H1 (cell line): ENCODE measurements around the gene PDE4B. TPM values are rescaled to one million over a fixed set of nuclear protein-coding genes. Genes with fewer than 3 reads are reported as not detected.

Experiments
- CTCF ChIA-PET: fragments of 300-600 bp; sonication (Branson Sonifier 250); formaldehyde crosslinking; loops from one replicate; lab custom pipeline; 2021; ENCODE audit not compliant: partially characterized antibody; lab: Charles Lee
- POLR2A ChIA-PET: fragments of 300-600 bp; sonication (Branson Sonifier 250); formaldehyde crosslinking; loops from one replicate; lab custom pipeline; 2021; ENCODE audit warnings: inconsistent platforms; ENCODE audit not compliant: partially characterized antibody; lab: Charles Lee
- DNase-seq, 2 experiments: peaks; one replicate each; pipeline versions ENCODE4 v3.0.0 to v3.0.0-alpha.2; 2010 to 2022; ENCODE audit warnings: low spot score in 2 of 2, low read depth in 1 of 2, mixed read lengths in 1 of 2
- FAIRE-seq: peaks from 2 replicates; lab custom pipeline; 2011; peaks lifted over from hg19 to GRCh38; lab: Jason Lieb, UNC
- H2AFZ ChIP-seq: 2 replicates; pipeline ENCODE4 v1.8.1; 2012; ENCODE audit warnings: low read length, inconsistent platforms
- H2AK5ac ChIP-seq: 2 replicates; pipeline ENCODE4 v1.6.1; 2013; ENCODE audit warnings: low read depth, low read length
- H2BK120ac ChIP-seq: replicated peaks from 2 replicates; pipeline ENCODE3; 2013; ENCODE audit warnings: low read depth, low read length, inconsistent platforms
- H2BK12ac ChIP-seq: 2 replicates; pipeline ENCODE4 v1.6.1; 2013; ENCODE audit warnings: low read depth, low read length
- H2BK15ac ChIP-seq: 2 replicates; pipeline ENCODE4 v1.6.1; 2013; ENCODE audit warnings: low read length
- H2BK20ac ChIP-seq: 2 replicates; pipeline ENCODE4 v1.6.1; 2013; ENCODE audit warnings: low read length
- H2BK5ac ChIP-seq: 2 replicates; pipeline ENCODE4 v1.6.1; 2013; ENCODE audit warnings: low read depth, low read length
- H3K14ac ChIP-seq: 2 replicates; pipeline ENCODE4 v1.6.1; 2013; ENCODE audit warnings: inconsistent platforms; ENCODE audit not compliant: insufficient read length
- H3K18ac ChIP-seq: 2 replicates; pipeline ENCODE4 v1.6.1; 2013; ENCODE audit warnings: low read length; ENCODE audit errors: extremely low read depth
- H3K23ac ChIP-seq: 2 replicates; pipeline ENCODE4 v1.6.1; 2013; ENCODE audit warnings: inconsistent platforms; ENCODE audit not compliant: insufficient read length
- H3K23me2 ChIP-seq: 2 replicates; pipeline ENCODE4 v1.6.1; 2013; ENCODE audit warnings: low read depth, low read length
- H3K27ac ChIP-seq: 2 replicates; pipeline ENCODE4 v1.6.1; 2011; ENCODE audit warnings: low read depth, low read length, inconsistent platforms
- H3K27me3 ChIP-seq, 4 experiments: replicated peaks in 1 of 4; 1 replicate in 1 of 4; 2 replicates in 3 of 4; pipeline versions ENCODE4 v1.6.1 to v1.8.1; 2011 to 2013; ENCODE audit warnings: low read length in 3 of 4, mild to moderate bottlenecking in 3 of 4, inconsistent platforms in 2 of 4, mixed read lengths in 2 of 4, moderate library complexity in 1 of 4; ENCODE audit not compliant: control insufficient read depth in 3 of 4, insufficient read depth in 3 of 4; ENCODE audit errors: extremely low read depth in 1 of 4
- H3K36me3 ChIP-seq, 4 experiments: 2 replicates each; pipeline versions ENCODE4 v1.6.1 to v1.8.1; 2011 to 2013; ENCODE audit warnings: mild to moderate bottlenecking in 4 of 4, low read length in 3 of 4, moderate library complexity in 2 of 4, control low read depth in 1 of 4, inconsistent platforms in 1 of 4; ENCODE audit not compliant: insufficient read depth in 4 of 4, control insufficient read depth in 2 of 4
- H3K4ac ChIP-seq: replicated peaks from 2 replicates; pipeline ENCODE3; 2013; ENCODE audit warnings: low read length, low read depth, mixed read lengths, inconsistent platforms; ENCODE audit not compliant: insufficient read length
- H3K4me1 ChIP-seq, 4 experiments: replicated peaks in 1 of 4; 1 replicate in 1 of 4; 2 replicates in 3 of 4; pipeline versions ENCODE4 v1.6.1 to v1.8.1; 2011 to 2013; ENCODE audit warnings: low read length in 3 of 4, inconsistent platforms in 2 of 4, mixed read lengths in 1 of 4; ENCODE audit not compliant: insufficient read depth in 4 of 4, control insufficient read depth in 3 of 4
- H3K4me2 ChIP-seq, 2 experiments: 2 replicates each; pipeline versions ENCODE4 v1.6.1 to v1.8.1; 2011 to 2013; ENCODE audit warnings: low read depth in 2 of 2, low read length in 2 of 2, control low read depth in 1 of 2, inconsistent platforms in 1 of 2, mild to moderate bottlenecking in 1 of 2; ENCODE audit not compliant: insufficient read depth in 1 of 2
- H3K4me3 ChIP-seq, 4 experiments: fragments of 200-600, 300-600 bp in 1 of 4; sonication (generic), shearing (Covaris generic), sonication (Bioruptor Twin) in 1 of 4; 2 replicates each; pipeline versions ENCODE4 v1.5.1 to v1.8.1; 2011 to 2016; ENCODE audit warnings: low read length in 4 of 4, low read depth in 3 of 4, control low read depth in 2 of 4, inconsistent platforms in 2 of 4, mild to moderate bottlenecking in 2 of 4, mixed read lengths in 1 of 4, moderate library complexity in 1 of 4; ENCODE audit not compliant: insufficient read depth in 2 of 4; ENCODE audit errors: extremely low read depth in 1 of 4
- H3K56ac ChIP-seq: replicated peaks from 2 replicates; pipeline ENCODE3; 2013; ENCODE audit warnings: low read depth, mild to moderate bottlenecking, mixed read lengths, low read length, inconsistent platforms; ENCODE audit not compliant: insufficient read length
- H3K79me1 ChIP-seq: 2 replicates; pipeline ENCODE4 v1.6.1; 2013; ENCODE audit warnings: low read depth, low read length, control low read depth
- H3K79me2 ChIP-seq, 2 experiments: 2 replicates each; pipeline versions ENCODE4 v1.6.1 to v1.8.1; 2012 to 2013; ENCODE audit warnings: low read length in 2 of 2, mild to moderate bottlenecking in 2 of 2, inconsistent platforms in 1 of 2; ENCODE audit not compliant: insufficient read depth in 2 of 2, control insufficient read depth in 1 of 2
- H3K9ac ChIP-seq, 4 experiments: replicated peaks in 1 of 4; 1 replicate in 1 of 4; 2 replicates in 3 of 4; pipeline versions ENCODE4 v1.6.1 to v1.8.1; 2011 to 2013; ENCODE audit warnings: low read depth in 3 of 4, low read length in 3 of 4, control low read depth in 2 of 4, mild to moderate bottlenecking in 2 of 4, moderate library complexity in 2 of 4, inconsistent platforms in 1 of 4; ENCODE audit errors: extremely low read depth in 1 of 4
- H3K9me3 ChIP-seq, 2 experiments: 2 replicates each; pipeline versions ENCODE4 v1.6.1 to v1.8.1; 2012 to 2013; ENCODE audit warnings: mild to moderate bottlenecking in 2 of 2, moderate library complexity in 2 of 2, control low read depth in 1 of 2, inconsistent platforms in 1 of 2, low read depth in 1 of 2, low read length in 1 of 2, mixed read lengths in 1 of 2; ENCODE audit not compliant: insufficient read depth in 2 of 2
- H4K20me1 ChIP-seq, 2 experiments: replicated peaks in 1 of 2; 2 replicates each; pipeline versions ENCODE3 to v1.8.1; 2011 to 2013; ENCODE audit warnings: inconsistent platforms in 2 of 2, low read length in 2 of 2, mild to moderate bottlenecking in 1 of 2; ENCODE audit not compliant: insufficient read depth in 2 of 2, control insufficient read depth in 1 of 2
- H4K5ac ChIP-seq: 2 replicates; pipeline ENCODE4 v1.6.1; 2013; ENCODE audit warnings: low read length, low read depth, mixed read lengths, inconsistent platforms; ENCODE audit not compliant: insufficient read length
- H4K8ac ChIP-seq: 2 replicates; pipeline ENCODE4 v1.8.0; 2013; ENCODE audit warnings: mild to moderate bottlenecking, moderate library complexity, low read length, inconsistent platforms; ENCODE audit not compliant: insufficient read depth; ENCODE audit errors: extremely low read depth
- H4K91ac ChIP-seq: replicated peaks from 2 replicates; pipeline ENCODE3; 2013; ENCODE audit warnings: low read length, mixed read lengths, inconsistent platforms; ENCODE audit not compliant: insufficient read length
- CREB1 ChIP-seq: IDR thresholded peaks from 2 replicates; pipeline ENCODE4 v1.6.1; 2012; ENCODE audit warnings: inconsistent platforms
- E2F6 ChIP-seq: IDR thresholded peaks from 2 replicates; pipeline ENCODE4 v1.6.1; 2012; ENCODE audit warnings: inconsistent platforms
- WGBS, 2 experiments: shearing (Covaris generic) in 1 of 2; methylation state at CpG; one replicate each; pipeline versions ENCODE4 v1.1.6 to v1.1.7; 2013 to 2015; ENCODE audit warnings: low lambda C conversion rate in 2 of 2, mixed read lengths in 2 of 2, inconsistent platforms in 1 of 2, low coverage in 1 of 2, missing lambda C conversion rate in 1 of 2; ENCODE audit not compliant: insufficient replicate concordance in 2 of 2, insufficient coverage in 1 of 2, insufficient read length in 1 of 2; ENCODE audit errors: extremely low coverage in 1 of 2, missing lambda C conversion rate in 1 of 2; 5-methylcytosine and 5-hydroxymethylcytosine counted together
- polyA plus RNA-seq, 7 experiments: library from polyadenylated mRNA; depleted of rRNA in 3 of 7; stranded (reverse) in 5 of 7; unstranded in 2 of 7; fragments of >200 nt in 5 of 7; fragments of 200-250 nt in 2 of 7; gene quantifications; 1 replicate in 5 of 7; 2 replicates in 1 of 7; 4 replicates in 1 of 7; pipeline versions ENCODE4 v1.2.1 to v1.2.3, GENCODE V29; 2011 to 2013; ENCODE audit warnings: missing spikeins in 2 of 7, mixed read lengths in 2 of 7
- total RNA-seq: library from RNA; stranded (reverse); fragmentation: NEBNext Ultra II Directional; extraction: Animal tissue kit (Norgen Biotek cat#: 25700); gene quantifications from 2 replicates; pipeline ENCODE4 v1.2.1, GENCODE V29; 2021

PDE4B gene
- total and polyA plus RNA-seq, 2 of the 8 experiments (the other 6 are each of a cell fraction or from before 2014, with no cell fraction given) = 5.0 to 15.1 TPM

- WGBS, 2 experiments = 77% methylated on average over 7 of the region's 7 CpGs; no CpG with 5 or more reads in 1 of the 2 experiments
- no peak overlapping the region for H2BK5ac ChIP-seq
- no peaks in the 10 kb centered on the region for H3K79me1 ChIP-seq
- no peaks in the 10 kb centered on the region for H3K9me3 ChIP-seq
- no peak overlapping the region for H3K14ac ChIP-seq
- H4K91ac ChIP-seq = no peak overlapping the region
- H3K4me3 ChIP-seq = no peak overlapping the region
- H2BK20ac ChIP-seq = no peak overlapping the region
- no peak overlapping the region for H2BK12ac ChIP-seq
- H4K5ac ChIP-seq = no peak overlapping the region
- peak; percentile 63 for FAIRE-seq
- no peak overlapping the region for H2BK120ac ChIP-seq
- no peak overlapping the region for H3K27ac ChIP-seq
- H3K23me2 ChIP-seq = no peaks in the 10 kb centered on the region
- H3K18ac ChIP-seq = no peak overlapping the region
- CTCF ChIA-PET = no interaction called here
- no peak overlapping the region for H2BK15ac ChIP-seq
- no peak overlapping the region for H3K23ac ChIP-seq
- no peak overlapping the region for H2AK5ac ChIP-seq
- no peak overlapping the region for H3K4ac ChIP-seq
- H3K36me3 ChIP-seq = no peaks in the 10 kb centered on the region
- no peak overlapping the region for H4K8ac ChIP-seq
- no peaks in the 10 kb centered on the region for H4K20me1 ChIP-seq
- no peak overlapping the region for H3K9ac ChIP-seq
- H3K56ac ChIP-seq = no peak overlapping the region
- H2AFZ ChIP-seq = no peak overlapping the region
- no peak for DNase-seq
- peaks cover 0 to 1% (median 0%) of the 10 kb centered on the region in 4 experiments; a peak in 1 of 7 replicates for H3K27me3 ChIP-seq
- no peaks in the 10 kb centered on the region for H3K79me2 ChIP-seq
- POLR2A ChIA-PET = no interaction called here
- no peak overlapping the region for H3K4me2 ChIP-seq
- H3K4me1 ChIP-seq = no peaks in the 10 kb centered on the region
- TF ChIP-seq CREB1 = no peak
- no peak for TF ChIP-seq E2F6
Measured at GRCh38 chr1:66090859-66091457, 298.3 kb downstream of the PDE4B start.
